ENCODE measurements around the gene COX6B2. TPM values are rescaled to one million over a fixed set of nuclear protein-coding genes. Genes with fewer than 3 reads are reported as not detected.

The COX6B2 gene
- total and polyA plus RNA-seq, 2 of the 13 experiments (the other 11 are each of a cell fraction or from before 2014, with no cell fraction given): 0.21 TPM; not detected in 1

- TF ChIP-seq THAP11 (CRISPR knock-in tag; IDR thresholded peaks at IDR 0.05) (peak; percentile 77), CCDC6 (CRISPR knock-in tag; IDR thresholded peaks at IDR 0.05) (no peak; the same call in 1 of the 2 replicates), SPEN (CRISPR knock-in tag; IDR thresholded peaks at IDR 0.05; ENCODE audit: low read depth) (peak; percentile 62), MATR3 (CRISPR knock-in tag; IDR thresholded peaks at IDR 0.05) (no peak), ZNF709 (CRISPR knock-in tag; IDR thresholded peaks at IDR 0.05) (no peak), PRDM10 (CRISPR knock-in tag; IDR thresholded peaks at IDR 0.05; ENCODE audit: low read depth) (0 out of 2 replicates have a peak, but pooled peaks have one; percentile 47), IKZF5 (CRISPR knock-in tag; IDR thresholded peaks at IDR 0.05) (peak; percentile 67), ZNF577 (CRISPR knock-in tag; IDR thresholded peaks at IDR 0.05; ENCODE audit: borderline replicate concordance, low read depth) (no peak), DDIT3 (CRISPR knock-in tag; IDR thresholded peaks at IDR 0.05) (no peak), HIC2 (CRISPR knock-in tag; IDR thresholded peaks at IDR 0.05; ENCODE audit: low read depth) (0 out of 2 replicates have a peak, but pooled peaks have one; percentile 22), ZIK1 (CRISPR knock-in tag; IDR thresholded peaks at IDR 0.05; ENCODE audit: borderline replicate concordance, low read depth) (no peak), HOXA9 (CRISPR knock-in tag; IDR thresholded peaks at IDR 0.05; ENCODE audit: borderline replicate concordance) (no peak), ZNF563 (CRISPR knock-in tag; IDR thresholded peaks at IDR 0.05) (no peak), ZNF644 (CRISPR knock-in tag; IDR thresholded peaks at IDR 0.05; ENCODE audit: low read depth) (0 out of 2 replicates have a peak, but pooled peaks have one; percentile 36), ZNF251 (CRISPR knock-in tag; IDR thresholded peaks at IDR 0.05) (no peak), GPBP1L1 (CRISPR knock-in tag; IDR thresholded peaks at IDR 0.05) (no peak), ZNF24 (IDR thresholded peaks at IDR 0.05) (no peak), ZSCAN31 (CRISPR knock-in tag; IDR thresholded peaks at IDR 0.05; ENCODE audit: low read depth) (no peak), NR0B2 (CRISPR knock-in tag; IDR thresholded peaks at IDR 0.05) (no peak), HNRNPH1 (optimal IDR thresholded peaks at IDR 0.05; ENCODE audit: low read depth, low read length) (no peak), MTA3 (CRISPR knock-in tag; IDR thresholded peaks at IDR 0.05) (no peak), MAFF (IDR thresholded peaks at IDR 0.05; ENCODE audit: low read depth, low read length) (no peak), MAF1 (CRISPR knock-in tag; IDR thresholded peaks at IDR 0.05; ENCODE audit: borderline replicate concordance) (no peak)
These were observed 20.6 kb downstream of the COX6B2 start (continued) for GRCh38 chr19:55333870-55334269.

All from HepG2 (cell line).